Esophagus muscularis mucosa (tissue), 4 donors: Measurements from ENCODE around the gene SDR39U1. TPM values are rescaled to one million over a fixed set of nuclear protein-coding genes. Genes with fewer than 3 reads are reported as not detected.
"Not testable (repeated sequence)": the region's sequence is repeated elsewhere in the genome, so short reads cannot be mapped to it uniquely, and the experiment has no call there.

Source experiments
- DNase-seq: peaks from one replicate; pipeline ENCODE4 v3.0.0-alpha.2; 2017; ENCODE audit errors: extremely low spot score
- H3K27ac ChIP-seq, 4 donors: fragments of 200-600 bp; sonication (generic); replicated peaks in 1 of 4; 1 replicate in 3 of 4; 2 replicates in 1 of 4; pipeline ENCODE4 v1.5.1; 2016 to 2019; ENCODE audit warnings: mild to moderate bottlenecking in 1 of 4
- H3K27me3 ChIP-seq, 4 donors: fragments of 200-600 bp; sonication (generic); one replicate each; pipeline versions ENCODE4 v1.5.1 to v1.6.0; 2016 to 2019
- H3K36me3 ChIP-seq, 4 donors: fragments of 200-600 bp; sonication (generic); one replicate each; pipeline ENCODE4 v1.5.1; 2016 to 2019
- H3K4me1 ChIP-seq, 4 donors: fragments of 200-600 bp; sonication (generic); one replicate each; pipeline ENCODE4 v1.5.1; 2016 to 2019
- H3K4me3 ChIP-seq, 4 donors: fragments of 200-600 bp; sonication (generic); 1 replicate in 2 of 4; 2 replicates in 2 of 4; pipeline ENCODE4 v1.5.1; 2016 to 2019; ENCODE audit warnings: mild to moderate bottlenecking in 4 of 4, moderate library complexity in 1 of 4
- H3K9me3 ChIP-seq, 4 donors: fragments of 200-600 bp; sonication (generic); 1 replicate in 3 of 4; 2 replicates in 1 of 4; pipeline ENCODE4 v1.5.1; 2016 to 2019
- EP300 ChIP-seq: sonication (generic); formaldehyde crosslinking; IDR thresholded peaks from one replicate; pipeline ENCODE4 v1.6.1; 2017; ENCODE audit warnings: antibody characterized with exemption
- POLR2A ChIP-seq: fragments of 450-650 bp; IDR thresholded peaks from one replicate; pipeline ENCODE4 v1.6.1; 2017; ENCODE audit warnings: antibody characterized with exemption, moderate library complexity, mild to moderate bottlenecking, low read depth
- POLR2AphosphoS5 ChIP-seq, 2 donors: sonication (generic); formaldehyde crosslinking; IDR thresholded peaks; one replicate each; pipeline ENCODE4 v1.6.1; 2017; ENCODE audit warnings: antibody characterized with exemption in 2 of 2
- WGBS: methylation state at CpG from one replicate; pipeline ENCODE4 v1.1.5; 2018; 5-methylcytosine and 5-hydroxymethylcytosine counted together
- intact Hi-C: fragments of 100-400 bp; cut with DNase I; formaldehyde crosslinking; loops from one replicate; pipeline ENCODE4 v1.15.1; 2023
- total RNA-seq, 4 donors: library from RNA; depleted of rRNA; stranded (reverse); fragments of >200 nt; gene quantifications; one replicate each; pipeline versions ENCODE4 v1.1.0 to v1.2.1, GENCODE V29; 2016
- TF ChIP-seq, protein P1 (sequence below), 3 experiments: fragments of 200-600 bp in 2 of 3; fragments of 450-650 bp in 1 of 3; sonication (generic) in 2 of 3; IDR thresholded peaks; one replicate each; pipeline ENCODE4 v1.5.1; 2017 to 2019; ENCODE audit warnings: antibody characterized with exemption in 3 of 3, mild to moderate bottlenecking in 2 of 3, moderate library complexity in 1 of 3

Gene SDR39U1
- total RNA-seq, 4 donors from 2014 or later, result 23.9 to 48.6 (median 33.5) TPM

DNA sequence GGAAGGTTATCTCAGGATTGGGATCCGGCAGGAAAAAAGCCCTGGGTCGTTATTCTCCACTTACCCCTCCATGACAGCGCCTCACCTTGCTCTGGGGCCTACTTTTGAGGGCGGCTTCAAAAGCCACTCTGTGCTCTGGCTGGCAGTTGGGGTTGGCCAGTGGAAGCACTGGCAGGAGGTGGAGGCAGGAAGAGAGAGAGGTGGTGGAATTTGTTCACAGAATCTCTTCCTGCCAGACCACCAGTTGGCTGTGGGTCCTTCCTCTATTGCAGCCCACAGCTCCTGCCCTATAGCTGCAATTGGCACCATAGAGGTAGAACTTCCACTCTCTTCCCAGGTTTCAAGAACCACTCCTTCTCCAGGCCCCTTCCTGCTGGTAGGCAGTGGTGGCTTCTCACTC is 32.7 kb upstream of the SDR39U1 start:
- H3K9me3 ChIP-seq, result no peaks in the 10 kb centered on the region
- 83% methylated on average over 4 of the region's 4 CpGs for WGBS
- no peaks in the 10 kb centered on the region for H3K36me3 ChIP-seq
- no peak overlapping the region for H3K4me3 ChIP-seq
- no peak for TF ChIP-seq POLR2A
- TF ChIP-seq, protein P1, sequence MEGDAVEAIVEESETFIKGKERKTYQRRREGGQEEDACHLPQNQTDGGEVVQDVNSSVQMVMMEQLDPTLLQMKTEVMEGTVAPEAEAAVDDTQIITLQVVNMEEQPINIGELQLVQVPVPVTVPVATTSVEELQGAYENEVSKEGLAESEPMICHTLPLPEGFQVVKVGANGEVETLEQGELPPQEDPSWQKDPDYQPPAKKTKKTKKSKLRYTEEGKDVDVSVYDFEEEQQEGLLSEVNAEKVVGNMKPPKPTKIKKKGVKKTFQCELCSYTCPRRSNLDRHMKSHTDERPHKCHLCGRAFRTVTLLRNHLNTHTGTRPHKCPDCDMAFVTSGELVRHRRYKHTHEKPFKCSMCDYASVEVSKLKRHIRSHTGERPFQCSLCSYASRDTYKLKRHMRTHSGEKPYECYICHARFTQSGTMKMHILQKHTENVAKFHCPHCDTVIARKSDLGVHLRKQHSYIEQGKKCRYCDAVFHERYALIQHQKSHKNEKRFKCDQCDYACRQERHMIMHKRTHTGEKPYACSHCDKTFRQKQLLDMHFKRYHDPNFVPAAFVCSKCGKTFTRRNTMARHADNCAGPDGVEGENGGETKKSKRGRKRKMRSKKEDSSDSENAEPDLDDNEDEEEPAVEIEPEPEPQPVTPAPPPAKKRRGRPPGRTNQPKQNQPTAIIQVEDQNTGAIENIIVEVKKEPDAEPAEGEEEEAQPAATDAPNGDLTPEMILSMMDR (IDR thresholded peaks at IDR 0.05), result no peak
- TF ChIP-seq EP300, result no peak
- no peak for TF ChIP-seq POLR2AphosphoS5 (IDR thresholded peaks at IDR 0.05)
- H3K27me3 ChIP-seq, result no peaks in the 10 kb centered on the region
- intact Hi-C loops, result no loop called here
- no peak overlapping the region for H3K27ac ChIP-seq
- H3K4me1 ChIP-seq, result no peaks in the 10 kb centered on the region
- DNase-seq, result no peak

DNA sequence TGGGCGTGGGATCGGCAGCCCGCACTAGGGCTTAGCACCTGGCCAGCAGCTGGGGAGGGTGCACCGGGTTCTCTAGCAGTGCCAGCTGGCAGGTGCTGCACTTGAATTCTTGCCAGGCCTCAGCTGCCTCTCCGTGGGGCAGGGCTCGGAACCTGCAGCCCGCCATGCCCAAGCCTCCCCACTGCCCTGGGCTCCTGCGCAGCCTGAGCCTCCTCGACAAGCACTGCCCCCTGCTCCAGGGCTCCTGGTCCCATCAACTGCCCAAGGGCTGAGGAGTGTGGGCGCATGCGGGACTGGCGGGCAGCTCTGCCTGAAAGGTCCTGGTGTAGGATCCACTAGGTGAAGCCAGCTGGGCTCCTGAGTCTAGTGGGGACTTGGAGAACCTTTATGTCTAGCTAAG is 30.6 kb upstream of the SDR39U1 start:
- Histone ChIP-seq H3K36me3 (no peaks in the 10 kb centered on the region), H3K4me1 (no peaks in the 10 kb centered on the region), H3K27ac (no peak overlapping the region), H3K4me3 (no peak overlapping the region), H3K9me3 (no peaks in the 10 kb centered on the region), H3K27me3 (no peaks in the 10 kb centered on the region)
- no peak for DNase-seq
- TF ChIP-seq POLR2A, result no peak
- TF ChIP-seq POLR2AphosphoS5 (IDR thresholded peaks at IDR 0.05), result no peak
- TF ChIP-seq, protein P1 (IDR thresholded peaks at IDR 0.05), result no peak
- TF ChIP-seq EP300, result no peak
- intact Hi-C loops, result no loop called here
- 100% methylated on average over 1 of the region's 12 CpGs for WGBS

DNA sequence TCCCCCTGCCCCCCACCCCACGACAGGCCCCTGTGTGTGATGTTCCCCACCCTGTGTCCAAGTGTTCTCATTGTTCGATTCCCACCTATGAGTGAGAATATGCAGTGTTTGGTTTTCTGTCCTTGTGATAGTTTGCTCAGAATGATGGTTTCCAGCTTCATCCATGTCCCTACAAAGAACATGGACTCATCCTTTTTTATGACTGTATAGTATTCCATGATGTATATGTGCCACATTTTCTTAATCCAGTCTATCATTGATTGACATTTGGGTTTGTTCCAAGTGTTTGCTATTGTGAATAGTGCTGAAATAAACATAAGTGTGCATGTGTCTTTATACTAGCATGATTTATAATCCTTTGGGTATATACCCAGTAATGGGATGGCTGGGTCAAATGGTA is 27.9 kb upstream of the SDR39U1 start:
- H3K9me3 ChIP-seq, intact Hi-C loops, H3K36me3 ChIP-seq, H3K27me3 ChIP-seq, H3K4me3 ChIP-seq, H3K4me1 ChIP-seq, H3K27ac ChIP-seq, DNase-seq: not testable (repeated sequence)
- WGBS, result 88% methylated on average over 2 of the region's 2 CpGs

DNA sequence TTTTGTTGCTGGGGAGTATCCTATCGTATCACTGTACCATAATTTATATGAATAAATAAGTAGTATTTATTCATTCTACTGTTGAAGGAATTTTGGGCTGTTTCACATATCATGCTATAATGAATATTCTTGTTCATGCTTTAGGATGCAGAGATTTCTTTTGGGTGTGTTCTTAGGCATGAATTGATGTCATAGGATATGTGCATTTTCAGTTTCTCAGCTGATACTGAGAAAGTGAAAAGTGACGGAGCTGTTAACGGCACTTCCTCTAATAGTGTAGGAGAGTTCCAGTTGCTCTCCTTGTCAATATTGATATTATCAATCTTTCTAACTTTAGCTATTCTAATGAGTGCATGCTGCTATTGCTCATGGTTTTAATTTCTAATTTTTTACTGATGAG is 23.2 kb upstream of the SDR39U1 start:
- WGBS, result 88% methylated on average over 3 of the region's 3 CpGs
- TF ChIP-seq POLR2AphosphoS5 (IDR thresholded peaks at IDR 0.05), result no peak
- no peak for TF ChIP-seq EP300
- TF ChIP-seq POLR2A, result no peak
- TF ChIP-seq, protein P1 (IDR thresholded peaks at IDR 0.05), result no peak
- no peaks in the 10 kb centered on the region for H3K36me3 ChIP-seq
- H3K9me3 ChIP-seq, result no peaks in the 10 kb centered on the region
- H3K27me3 ChIP-seq, result no peaks in the 10 kb centered on the region
- intact Hi-C loops, result no loop called here
- H3K4me1 ChIP-seq, result no peaks in the 10 kb centered on the region
- no peak overlapping the region for H3K4me3 ChIP-seq
- no peak overlapping the region for H3K27ac ChIP-seq
- DNase-seq, result no peak

DNA sequence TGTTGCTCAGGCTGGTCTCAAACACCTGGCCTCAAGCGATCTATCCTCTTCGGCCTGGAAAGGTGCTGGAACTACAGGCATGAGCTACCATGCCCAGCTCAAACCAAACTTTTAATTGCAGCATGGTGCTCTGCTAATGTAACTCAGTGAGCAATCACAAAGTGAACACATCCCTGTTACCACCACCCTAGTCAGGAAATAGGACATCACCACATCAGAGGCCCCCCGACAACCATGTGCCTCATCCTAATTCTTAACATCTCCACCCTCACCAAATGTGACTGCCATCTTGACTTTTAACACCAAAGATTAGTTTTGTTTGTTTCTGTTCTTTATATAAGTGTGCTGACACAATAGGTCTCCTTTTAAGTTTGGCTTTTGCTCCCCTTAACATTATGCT is 22.8 kb upstream of the SDR39U1 start:
- Histone ChIP-seq H3K36me3 (no peaks in the 10 kb centered on the region), H3K27ac (no peak overlapping the region), H3K4me3 (no peak overlapping the region), H3K27me3 (no peaks in the 10 kb centered on the region), H3K4me1 (no peaks in the 10 kb centered on the region), H3K9me3 (no peaks in the 10 kb centered on the region)
- WGBS, result 98% methylated on average over 3 of the region's 3 CpGs
- TF ChIP-seq POLR2AphosphoS5 (IDR thresholded peaks at IDR 0.05) (no peak), EP300 (no peak), POLR2A (no peak)
- TF ChIP-seq, protein P1 (IDR thresholded peaks at IDR 0.05), result no peak
- intact Hi-C loops, result no loop called here
- no peak for DNase-seq
